ENCODE data around the gene CARD11. TPM values are rescaled to one million over a fixed set of nuclear protein-coding genes. Genes with fewer than 3 reads are reported as not detected.
"Not testable (repeated sequence)": the region's sequence is repeated elsewhere in the genome, so short reads cannot be mapped to it uniquely, and the experiment has no call there.

The CARD11 gene
- total RNA-seq, 1 donor from 2014 or later: 9.3 TPM

GRCh38 chr7:3028071-3028757 is 15.5 kb downstream of the CARD11 start:
- no peak for DNase-seq (ENCODE audit: low spot score in 2 of 2, unreplicated experiment in 2 of 2)
- peaks cover 1% of the 10 kb centered on the region for H3K36me3 Mint-ChIP-seq
- TF ChIP-seq CTCF (IDR thresholded peaks at IDR 0.05; ENCODE audit: unreplicated experiment): no peak
- peak overlapping the region; percentile 64 for H3K27ac Mint-ChIP-seq
- H3K27me3 Mint-ChIP-seq (ENCODE audit: low read depth): no peaks in the 10 kb centered on the region
- H3K4me3 Mint-ChIP-seq: peak overlapping the region; percentile 13
- peaks cover 16% of the 10 kb centered on the region for H3K9me3 Mint-ChIP-seq
- H3K4me1 Mint-ChIP-seq: peaks cover 19% of the 10 kb centered on the region

- H3K9me3 Mint-ChIP-seq: peaks cover 18% of the 10 kb centered on the region
- peaks cover 3% of the 10 kb centered on the region for H3K36me3 Mint-ChIP-seq
- no peak overlapping the region for H3K27ac Mint-ChIP-seq
- no peak for DNase-seq (ENCODE audit: low spot score in 2 of 2, unreplicated experiment in 2 of 2)
- no peak for TF ChIP-seq CTCF (IDR thresholded peaks at IDR 0.05; ENCODE audit: unreplicated experiment)
- peaks cover 18% of the 10 kb centered on the region for H3K4me1 Mint-ChIP-seq
- peak overlapping the region; percentile 9 for H3K4me3 Mint-ChIP-seq
- H3K27me3 Mint-ChIP-seq (ENCODE audit: low read depth): no peaks in the 10 kb centered on the region
Measured at GRCh38 chr7:3027005-3027845, 16.4 kb downstream of the CARD11 start.

- no peak for TF ChIP-seq CTCF (IDR thresholded peaks at IDR 0.05; ENCODE audit: unreplicated experiment)
- no peak overlapping the region for H3K4me3 Mint-ChIP-seq
- H3K9me3 Mint-ChIP-seq: peaks cover 28% of the 10 kb centered on the region
- H3K4me1 Mint-ChIP-seq: peaks cover 17% of the 10 kb centered on the region
- H3K27ac Mint-ChIP-seq: no peak overlapping the region
- H3K36me3 Mint-ChIP-seq: peaks cover 6% of the 10 kb centered on the region
- no peaks in the 10 kb centered on the region for H3K27me3 Mint-ChIP-seq (ENCODE audit: low read depth)
- no peak for DNase-seq (ENCODE audit: low spot score in 2 of 2, unreplicated experiment in 2 of 2)
Measured at GRCh38 chr7:3025616-3026015, 18.1 kb downstream of the CARD11 start.

- Mint-ChIP-seq H3K36me3 (peaks cover 15% of the 10 kb centered on the region), H3K4me3 (no peak overlapping the region), H3K4me1 (no peaks in the 10 kb centered on the region), H3K27me3 (ENCODE audit: low read depth) (no peaks in the 10 kb centered on the region), H3K27ac (no peak overlapping the region), H3K9me3 (peaks cover 43% of the 10 kb centered on the region)
- no peak for TF ChIP-seq CTCF (IDR thresholded peaks at IDR 0.05; ENCODE audit: unreplicated experiment)
- DNase-seq (ENCODE audit: low spot score in 2 of 2, unreplicated experiment in 2 of 2): no peak
Measured at GRCh38 chr7:3021825-3022224, 21.8 kb downstream of the CARD11 start.

- DNase-seq (ENCODE audit: low spot score in 2 of 2, unreplicated experiment in 2 of 2); H3K4me3 Mint-ChIP-seq; H3K27ac Mint-ChIP-seq; H3K27me3 Mint-ChIP-seq (ENCODE audit: low read depth); H3K4me1 Mint-ChIP-seq: not testable (repeated sequence)
- H3K9me3 Mint-ChIP-seq: peaks cover 43% of the 10 kb centered on the region
- H3K36me3 Mint-ChIP-seq: peaks cover 15% of the 10 kb centered on the region
Measured at GRCh38 chr7:3021224-3021623, 22.4 kb downstream of the CARD11 start.

- DNase-seq (ENCODE audit: low spot score in 2 of 2, unreplicated experiment in 2 of 2): no peak
- no peaks in the 10 kb centered on the region for H3K4me1 Mint-ChIP-seq
Measured at GRCh38 chr7:3020416-3020815, 23.3 kb downstream of the CARD11 start.

More at GRCh38 chr7:3020416-3020815, 23.3 kb downstream of the CARD11 start:
- H3K9me3 Mint-ChIP-seq: peaks cover 39% of the 10 kb centered on the region
- no peak overlapping the region for H3K4me3 Mint-ChIP-seq
- peaks cover 13% of the 10 kb centered on the region for H3K36me3 Mint-ChIP-seq
- no peak for TF ChIP-seq CTCF (IDR thresholded peaks at IDR 0.05; ENCODE audit: unreplicated experiment)
- no peak overlapping the region for H3K27ac Mint-ChIP-seq
- H3K27me3 Mint-ChIP-seq (ENCODE audit: low read depth): no peaks in the 10 kb centered on the region
